CD4-positive, alpha-beta T cell treated with Interleukin-17A for 4 hours (primary cell): ENCODE measurements around the gene MAD2L1.

Experiments used
- DNase-seq: peaks from one replicate; pipeline ENCODE4 v3.0.0-alpha.2; 2020; ENCODE audit warnings: mixed read lengths

Gene MAD2L1

GRCh38 chr4:120057416-120057815 is 9.2 kb downstream of the MAD2L1 start:
- DNase-seq = no peak

GRCh38 chr4:120056246-120056645 is 10.4 kb downstream of the MAD2L1 start:
- no peak for DNase-seq

GRCh38 chr4:120055795-120056194 is 10.9 kb downstream of the MAD2L1 start:
- DNase-seq = no peak

GRCh38 chr4:120055162-120055561 is 11.5 kb downstream of the MAD2L1 start:
- no peak for DNase-seq

- no peak for DNase-seq
Measured at GRCh38 chr4:120053911-120054310, 12.7 kb downstream of the MAD2L1 start.

- DNase-seq = no peak
Measured at GRCh38 chr4:120052856-120053255, 13.8 kb downstream of the MAD2L1 start.

GRCh38 chr4:120051253-120051652 is 15.4 kb downstream of the MAD2L1 start:
- no peak for DNase-seq

- DNase-seq = peak; percentile 79
Measured at GRCh38 chr4:120049732-120050494, 16.7 kb downstream of the MAD2L1 start.

GRCh38 chr4:120043828-120044227 is 22.8 kb downstream of the MAD2L1 start:
- no peak for DNase-seq

GRCh38 chr4:120037411-120037810 is 29.2 kb downstream of the MAD2L1 start:
- no peak for DNase-seq

- no peak for DNase-seq
Measured at GRCh38 chr4:120034913-120035312, 31.7 kb downstream of the MAD2L1 start.

- DNase-seq = no peak
Measured at GRCh38 chr4:120026853-120027252, 39.8 kb downstream of the MAD2L1 start.

GRCh38 chr4:120025516-120025915 is 41.1 kb downstream of the MAD2L1 start:
- no peak for DNase-seq

GRCh38 chr4:120018786-120019185 is 47.9 kb downstream of the MAD2L1 start:
- DNase-seq = no peak

- no peak for DNase-seq
Measured at GRCh38 chr4:120017939-120018692, 48.5 kb downstream of the MAD2L1 start.

GRCh38 chr4:120011725-120012124 is 54.9 kb downstream of the MAD2L1 start:
- DNase-seq = no peak

GRCh38 chr4:120010646-120011045 is 56.0 kb downstream of the MAD2L1 start:
- DNase-seq = no peak

GRCh38 chr4:120009731-120010130 is 56.9 kb downstream of the MAD2L1 start:
- no peak for DNase-seq

GRCh38 chr4:120008957-120009356 is 57.7 kb downstream of the MAD2L1 start:
- no peak for DNase-seq

- DNase-seq = no peak
Measured at GRCh38 chr4:120007896-120008436, 58.7 kb downstream of the MAD2L1 start.

- DNase-seq = no peak
Measured at GRCh38 chr4:120007191-120007871, 59.3 kb downstream of the MAD2L1 start.
